ENCODE data around the gene ANKRD13B. TPM values are rescaled to one million over a fixed set of nuclear protein-coding genes. Genes with fewer than 3 reads are reported as not detected.

ANKRD13B gene
- polyA plus RNA-seq, 1 experiment = 2.5 TPM

DNA sequence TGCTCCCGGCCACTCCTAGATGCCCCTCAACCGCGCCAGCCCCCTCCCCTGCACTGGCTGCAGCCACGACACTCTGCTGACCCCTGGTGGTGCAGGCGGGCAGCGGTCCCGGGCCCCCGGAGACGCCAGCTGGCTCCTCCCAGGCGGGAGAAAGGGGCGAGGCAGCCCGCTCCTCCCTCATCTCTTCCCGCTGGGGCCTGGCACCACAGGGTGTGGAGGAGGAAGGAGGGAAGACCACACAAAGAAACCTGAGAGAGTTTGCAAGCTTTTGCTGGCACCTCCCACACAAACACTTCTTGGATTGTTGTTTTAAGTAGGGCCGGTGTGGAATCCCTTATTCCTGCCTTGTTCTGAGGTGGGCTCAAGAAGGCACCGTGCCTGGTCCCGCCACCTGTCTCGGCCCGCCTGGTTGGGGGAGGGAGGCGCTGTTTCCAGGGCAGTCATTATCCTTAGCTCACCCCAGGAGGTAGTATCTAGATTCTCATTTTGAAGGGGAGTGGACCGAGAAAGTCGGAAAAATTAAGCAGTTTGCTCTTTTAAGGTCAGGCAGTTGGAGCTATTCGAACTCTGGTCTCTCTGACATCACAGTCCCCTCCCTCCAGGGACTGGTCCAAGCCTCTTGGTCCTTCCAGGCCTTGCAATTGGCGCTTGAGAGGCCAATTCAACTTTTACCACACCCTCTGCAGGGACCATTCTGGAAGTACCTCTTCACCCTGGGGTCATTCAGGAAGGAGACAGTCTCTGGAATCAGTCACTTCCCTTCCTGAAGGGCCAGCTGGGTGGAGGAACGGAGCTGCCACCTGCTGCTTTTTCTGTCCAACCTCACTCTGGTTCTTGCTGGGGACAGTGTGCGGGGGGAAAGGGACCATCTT lies 959 bp upstream of the ANKRD13B start:
- CTCF ChIA-PET = interaction anchor here (0.6 to 2.4 kb wide), 16 partner anchors 8 to 468 kb away, joined by 3 to 23 read pairs (median 4); partner anchors contain the start of gene TP53I13
- no peaks in the 10 kb centered on the region for H3K27me3 ChIP-seq (ENCODE audit: control insufficient read depth, insufficient read depth, low read length)
- peak overlapping the region; percentile 44 for H3K4me3 ChIP-seq (ENCODE audit: low read depth, low read length)
- H3K9me3 ChIP-seq (ENCODE audit: control insufficient read depth, insufficient read depth, low read length) = no peaks in the 10 kb centered on the region; the same call in 1 of the 2 replicates
- no peak for DNase-seq (ENCODE audit: low read depth, low spot score)
- POLR2A ChIA-PET = interaction anchor here (0.5 to 1.5 kb wide), 4 partner anchors 12 to 298 kb away, joined by 3 to 8 read pairs (median 4); partner anchors contain the start of gene NUFIP2
- peak overlapping the region; percentile 65 for H3K27ac ChIP-seq (ENCODE audit: low read depth, low read length)
- TF ChIP-seq, protein P1, sequence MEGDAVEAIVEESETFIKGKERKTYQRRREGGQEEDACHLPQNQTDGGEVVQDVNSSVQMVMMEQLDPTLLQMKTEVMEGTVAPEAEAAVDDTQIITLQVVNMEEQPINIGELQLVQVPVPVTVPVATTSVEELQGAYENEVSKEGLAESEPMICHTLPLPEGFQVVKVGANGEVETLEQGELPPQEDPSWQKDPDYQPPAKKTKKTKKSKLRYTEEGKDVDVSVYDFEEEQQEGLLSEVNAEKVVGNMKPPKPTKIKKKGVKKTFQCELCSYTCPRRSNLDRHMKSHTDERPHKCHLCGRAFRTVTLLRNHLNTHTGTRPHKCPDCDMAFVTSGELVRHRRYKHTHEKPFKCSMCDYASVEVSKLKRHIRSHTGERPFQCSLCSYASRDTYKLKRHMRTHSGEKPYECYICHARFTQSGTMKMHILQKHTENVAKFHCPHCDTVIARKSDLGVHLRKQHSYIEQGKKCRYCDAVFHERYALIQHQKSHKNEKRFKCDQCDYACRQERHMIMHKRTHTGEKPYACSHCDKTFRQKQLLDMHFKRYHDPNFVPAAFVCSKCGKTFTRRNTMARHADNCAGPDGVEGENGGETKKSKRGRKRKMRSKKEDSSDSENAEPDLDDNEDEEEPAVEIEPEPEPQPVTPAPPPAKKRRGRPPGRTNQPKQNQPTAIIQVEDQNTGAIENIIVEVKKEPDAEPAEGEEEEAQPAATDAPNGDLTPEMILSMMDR (IDR thresholded peaks at IDR 0.05; ENCODE audit: low read depth, low read length) = peak; percentile 98

DNA sequence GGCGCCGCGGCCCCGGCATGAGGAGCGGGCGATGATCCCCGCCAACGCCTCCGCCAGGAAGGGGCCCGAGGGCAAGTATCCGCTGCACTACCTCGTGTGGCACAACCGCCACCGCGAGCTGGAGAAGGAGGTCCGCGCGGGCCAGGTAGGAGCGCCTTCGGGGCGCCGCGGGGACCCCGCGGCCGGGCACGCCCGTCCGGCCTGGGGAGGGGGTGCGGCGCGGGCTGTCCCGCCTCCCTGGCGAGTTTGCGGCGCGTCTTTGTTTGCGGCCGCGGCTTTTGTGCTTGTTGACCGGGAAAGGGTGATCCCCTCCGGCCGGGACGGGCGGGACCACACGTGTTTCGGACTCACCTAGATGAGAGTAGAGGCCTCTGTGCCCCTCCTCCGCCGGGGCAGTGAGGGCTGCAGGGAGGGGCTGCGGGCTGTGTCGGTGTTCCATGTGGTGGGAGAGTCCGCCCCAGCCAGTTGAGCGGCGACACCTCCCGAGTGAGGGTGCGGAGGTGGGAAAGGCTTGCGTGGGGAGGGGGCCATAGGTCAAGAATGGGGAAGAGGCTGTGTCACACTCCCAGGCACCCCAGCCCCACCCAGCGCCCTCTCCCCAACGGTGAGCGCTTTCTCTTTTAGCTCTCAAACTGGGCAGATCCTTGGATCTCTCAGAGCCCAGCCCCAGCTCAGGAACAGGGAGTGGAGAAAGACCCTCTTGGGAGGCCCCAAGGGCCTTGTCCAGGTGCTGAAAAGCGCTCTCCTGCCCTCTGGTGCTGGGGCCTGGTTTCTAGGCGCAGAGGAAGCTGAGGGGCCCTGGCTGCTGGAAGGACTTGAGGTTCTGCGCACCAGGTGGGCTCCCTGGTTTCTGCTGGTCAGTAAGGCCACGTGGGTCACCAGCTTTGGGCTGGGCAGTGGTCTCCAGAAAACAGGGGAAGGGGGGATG lies 923 bp downstream of the ANKRD13B start:
- H3K9me3 ChIP-seq (ENCODE audit: control insufficient read depth, insufficient read depth, low read length) = no peaks in the 10 kb centered on the region; the same call in 1 of the 2 replicates
- ChIA-PET POLR2A (interaction anchor here (1.5 kb wide), 1 partner anchor 21 kb away, joined by 8 read pairs; no protein-coding TSS in a partner anchor), CTCF (interaction anchor here (0.7 to 1.9 kb wide), 4 partner anchors 24 to 499 kb away, joined by 3 to 18 read pairs (median 4); no protein-coding TSS in a partner anchor)
- no peak overlapping the region for H3K27ac ChIP-seq (ENCODE audit: low read depth, low read length)
- TF ChIP-seq, protein P1 (IDR thresholded peaks at IDR 0.05; ENCODE audit: low read depth, low read length) = peak; percentile 34
- no peak for DNase-seq (ENCODE audit: low read depth, low spot score)
- no peaks in the 10 kb centered on the region for H3K27me3 ChIP-seq (ENCODE audit: control insufficient read depth, insufficient read depth, low read length)
- peak overlapping the region; percentile 64 for H3K4me3 ChIP-seq (ENCODE audit: low read depth, low read length)

DNA sequence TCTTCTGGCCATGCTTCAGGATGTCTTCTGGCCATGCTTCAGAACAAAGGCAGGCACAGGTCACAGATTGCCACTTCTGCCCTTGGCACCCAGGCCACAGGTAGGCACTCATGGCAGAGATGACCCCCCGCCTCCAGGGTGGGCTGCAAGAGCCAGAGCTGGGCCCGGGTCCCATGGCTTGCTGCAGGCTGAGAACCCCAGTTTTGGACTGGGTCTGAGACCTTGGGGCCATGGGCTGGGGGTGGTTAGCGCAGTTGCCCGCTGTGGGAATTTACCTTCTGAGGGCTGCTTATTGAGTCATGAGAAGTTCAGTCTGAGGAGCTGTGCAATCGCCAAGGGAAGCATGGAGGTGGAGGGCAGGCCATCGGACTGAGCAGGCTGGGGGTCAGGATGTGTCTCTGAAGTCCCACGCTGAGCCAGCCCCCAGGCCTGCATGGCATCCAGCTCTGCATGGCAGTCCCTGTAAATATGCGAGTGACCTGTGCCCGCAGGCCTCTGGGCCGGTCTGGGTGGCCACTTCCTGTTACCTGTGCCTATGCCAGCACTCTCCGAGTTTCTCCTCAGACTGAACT lies 1.7 kb downstream of the ANKRD13B start:
- Histone ChIP-seq H3K27me3 (ENCODE audit: control insufficient read depth, insufficient read depth, low read length) (no peaks in the 10 kb centered on the region), H3K9me3 (ENCODE audit: control insufficient read depth, insufficient read depth, low read length) (no peaks in the 10 kb centered on the region; the same call in 1 of the 2 replicates), H3K27ac (ENCODE audit: low read depth, low read length) (no peak overlapping the region), H3K4me3 (ENCODE audit: low read depth, low read length) (no peak overlapping the region)
- ChIA-PET POLR2A (no interaction called here), CTCF (interaction anchor here (0.7 to 1.0 kb wide), 2 partner anchors 184 to 499 kb away, joined by 3 to 5 read pairs; no protein-coding TSS in a partner anchor)
- TF ChIP-seq, protein P1 (IDR thresholded peaks at IDR 0.05; ENCODE audit: low read depth, low read length) = no peak
- no peak for DNase-seq (ENCODE audit: low read depth, low spot score)

DNA sequence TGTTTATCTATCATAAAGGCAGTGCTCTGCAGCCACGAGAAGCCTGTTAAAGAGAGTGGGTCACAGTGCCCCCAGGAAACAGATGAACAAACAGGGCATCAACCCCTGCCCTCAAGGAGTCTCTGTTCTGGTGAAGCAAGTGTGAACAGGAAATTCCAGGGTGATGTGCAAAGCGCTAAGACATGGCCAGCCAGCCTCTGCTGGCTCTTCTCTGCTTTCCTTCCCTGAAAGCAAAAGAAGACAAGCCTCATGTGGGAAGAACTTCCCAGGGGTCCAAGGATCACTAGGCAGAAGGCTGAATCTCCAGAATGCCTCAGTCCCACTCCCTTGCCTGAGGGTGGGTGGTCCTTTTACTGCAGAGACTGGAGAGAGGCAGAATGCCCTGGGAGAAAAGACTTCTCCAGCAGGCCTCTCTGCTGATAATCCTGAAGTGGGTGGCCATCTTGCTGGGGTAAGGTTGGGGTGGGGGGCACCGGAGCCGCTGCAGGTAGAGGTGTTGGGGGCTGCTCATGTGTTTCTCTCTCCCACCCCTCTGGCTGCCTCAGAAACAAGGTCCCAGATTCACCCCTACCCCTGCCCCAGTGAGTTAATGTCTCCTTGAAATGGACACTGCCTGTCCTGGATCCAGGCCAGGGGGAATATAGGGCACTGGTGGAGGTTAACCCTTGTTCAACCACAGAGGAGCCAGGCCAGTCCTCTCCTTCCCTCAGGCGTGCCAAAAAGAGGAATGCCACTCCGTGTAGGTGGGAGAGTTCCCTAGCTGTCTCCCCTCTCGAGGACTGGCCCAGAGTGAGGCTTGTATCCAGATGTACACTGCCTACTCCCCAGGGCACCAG lies 2.4 kb downstream of the ANKRD13B start:
- TF ChIP-seq, protein P1 (IDR thresholded peaks at IDR 0.05; ENCODE audit: low read depth, low read length) = no peak
- Histone ChIP-seq H3K4me3 (ENCODE audit: low read depth, low read length) (no peak overlapping the region), H3K27ac (ENCODE audit: low read depth, low read length) (no peak overlapping the region), H3K27me3 (ENCODE audit: control insufficient read depth, insufficient read depth, low read length) (no peaks in the 10 kb centered on the region), H3K9me3 (ENCODE audit: control insufficient read depth, insufficient read depth, low read length) (no peaks in the 10 kb centered on the region; the same call in 1 of the 2 replicates)
- ChIA-PET POLR2A (no interaction called here), CTCF (no interaction called here)
- DNase-seq (ENCODE audit: low read depth, low spot score) = no peak
